Body of pancreas (tissue), 4 donors: ENCODE results near the gene TPM1. TPM values are rescaled to one million over a fixed set of nuclear protein-coding genes. Genes with fewer than 3 reads are reported as not detected.

Experiments used
- ATAC-seq: fragments of 150-250 bp; one replicate; pipeline ENCODE4 v1.9.1; 2016
- DNase-seq, 4 donors: peaks; one replicate each; pipeline ENCODE4 v3.0.0-alpha.2; 2019
- H3K27ac ChIP-seq, 4 donors: fragments of 200-600 bp; sonication (generic); 1 replicate in 3 of 4; 2 replicates in 1 of 4; pipeline versions ENCODE4 v1.5.1 to v1.6.1; 2016 to 2019; ENCODE audit warnings: mild to moderate bottlenecking in 1 of 4, mixed read lengths in 1 of 4, moderate library complexity in 1 of 4
- H3K27me3 ChIP-seq, 2 donors: fragments of 200-600 bp; sonication (generic); one replicate each; pipeline ENCODE4 v1.6.0; 2016; ENCODE audit warnings: mild to moderate bottlenecking in 1 of 2
- H3K36me3 ChIP-seq, 2 donors: fragments of 200-600 bp; sonication (generic); replicated peaks in 1 of 2; 2 replicates each; pipeline ENCODE4 v1.5.1; 2016; ENCODE audit warnings: low read depth in 2 of 2; ENCODE audit not compliant: insufficient read depth in 1 of 2
- H3K4me1 ChIP-seq: fragments of 200-600 bp; sonication (generic); one replicate; pipeline ENCODE4 v1.6.0; 2016
- H3K4me3 ChIP-seq, 2 donors: fragments of 200-600 bp; sonication (generic); 1 replicate in 1 of 2; 2 replicates in 1 of 2; pipeline ENCODE4 v1.5.1; 2016 to 2019
- H3K9me3 ChIP-seq, 3 donors: fragments of 200-600 bp; sonication (generic); 1 replicate in 2 of 3; 2 replicates in 1 of 3; pipeline ENCODE4 v1.5.1; 2016
- POLR2A ChIP-seq, 3 donors: fragments of 450-650 bp; IDR thresholded peaks; one replicate each; pipeline ENCODE4 v1.6.1; 2016; ENCODE audit warnings: antibody characterized with exemption in 3 of 3, mild to moderate bottlenecking in 2 of 3
- WGBS, 2 donors: methylation state at CpG; one replicate each; pipeline ENCODE4 v1.1.5; 2017; 5-methylcytosine and 5-hydroxymethylcytosine counted together
- intact Hi-C: fragments of 100-400 bp; cut with DNase I; formaldehyde crosslinking; loops from one replicate; pipeline ENCODE4 v1.15.1; 2023
- total RNA-seq, 2 donors: library from RNA; depleted of rRNA; stranded (reverse); fragments of >200 nt; gene quantifications; one replicate each; pipeline ENCODE4 v1.1.0, GENCODE V29; 2016
- TF ChIP-seq, protein P1 (sequence below), 7 experiments: fragments of 450-650 bp in 4 of 7; fragments of 200-600 bp in 3 of 7; sonication (generic) in 3 of 7; IDR thresholded peaks; one replicate each; pipeline ENCODE4 v1.5.1; 2016 to 2019; ENCODE audit warnings: antibody characterized with exemption in 7 of 7

The TPM1 gene
- total RNA-seq, 2 donors from 2014 or later, result 417 to 435 TPM

DNA sequence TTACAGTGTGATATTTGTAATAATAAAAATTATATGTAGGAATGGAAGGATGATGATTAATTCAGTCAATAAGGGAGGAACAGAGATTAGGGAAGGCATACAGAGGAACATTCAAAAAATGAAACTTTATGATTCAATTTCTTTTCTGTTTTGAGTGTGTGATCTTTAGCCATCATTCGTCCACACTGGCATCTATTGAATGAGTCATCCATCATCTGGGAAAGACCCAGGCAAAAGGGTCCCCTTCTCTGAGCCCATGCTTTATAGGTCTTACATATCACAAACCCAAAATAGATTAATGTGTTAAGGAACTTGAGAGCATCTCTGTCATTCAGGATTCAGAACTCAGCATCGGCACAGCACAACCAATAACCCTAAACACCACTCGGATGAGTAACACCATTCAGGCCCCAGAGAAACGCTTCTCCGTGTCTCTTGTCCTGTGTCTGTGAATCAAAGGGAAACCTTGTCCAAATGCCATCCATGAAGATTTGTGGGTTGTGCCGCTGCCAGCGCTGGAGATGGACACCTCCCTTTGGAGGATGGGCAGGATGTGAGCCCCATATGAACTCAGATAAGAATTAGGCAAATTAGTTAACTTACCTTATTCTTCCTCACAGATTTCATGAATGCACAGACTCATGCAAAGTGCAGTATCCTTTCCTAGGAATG, 21.7 kb upstream of the TPM1 start:
- ATAC-seq, result no peak
- intact Hi-C loops, result no loop called here
- peaks cover 19% of the 10 kb centered on the region for H3K4me1 ChIP-seq
- H3K4me3 ChIP-seq, result no peak overlapping the region
- 79 to 88% methylated on average over 7 of the region's 7 CpGs for WGBS, 2 donors
- H3K27ac ChIP-seq, result no peak overlapping the region
- no peaks in the 10 kb centered on the region for H3K9me3 ChIP-seq
- H3K27me3 ChIP-seq, result no peaks in the 10 kb centered on the region
- no peaks in the 10 kb centered on the region for H3K36me3 ChIP-seq
- DNase-seq, result no peak
- no peak for TF ChIP-seq POLR2A (IDR thresholded peaks at IDR 0.05)
- TF ChIP-seq, protein P1, sequence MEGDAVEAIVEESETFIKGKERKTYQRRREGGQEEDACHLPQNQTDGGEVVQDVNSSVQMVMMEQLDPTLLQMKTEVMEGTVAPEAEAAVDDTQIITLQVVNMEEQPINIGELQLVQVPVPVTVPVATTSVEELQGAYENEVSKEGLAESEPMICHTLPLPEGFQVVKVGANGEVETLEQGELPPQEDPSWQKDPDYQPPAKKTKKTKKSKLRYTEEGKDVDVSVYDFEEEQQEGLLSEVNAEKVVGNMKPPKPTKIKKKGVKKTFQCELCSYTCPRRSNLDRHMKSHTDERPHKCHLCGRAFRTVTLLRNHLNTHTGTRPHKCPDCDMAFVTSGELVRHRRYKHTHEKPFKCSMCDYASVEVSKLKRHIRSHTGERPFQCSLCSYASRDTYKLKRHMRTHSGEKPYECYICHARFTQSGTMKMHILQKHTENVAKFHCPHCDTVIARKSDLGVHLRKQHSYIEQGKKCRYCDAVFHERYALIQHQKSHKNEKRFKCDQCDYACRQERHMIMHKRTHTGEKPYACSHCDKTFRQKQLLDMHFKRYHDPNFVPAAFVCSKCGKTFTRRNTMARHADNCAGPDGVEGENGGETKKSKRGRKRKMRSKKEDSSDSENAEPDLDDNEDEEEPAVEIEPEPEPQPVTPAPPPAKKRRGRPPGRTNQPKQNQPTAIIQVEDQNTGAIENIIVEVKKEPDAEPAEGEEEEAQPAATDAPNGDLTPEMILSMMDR (IDR thresholded peaks at IDR 0.05), result no peak

DNA sequence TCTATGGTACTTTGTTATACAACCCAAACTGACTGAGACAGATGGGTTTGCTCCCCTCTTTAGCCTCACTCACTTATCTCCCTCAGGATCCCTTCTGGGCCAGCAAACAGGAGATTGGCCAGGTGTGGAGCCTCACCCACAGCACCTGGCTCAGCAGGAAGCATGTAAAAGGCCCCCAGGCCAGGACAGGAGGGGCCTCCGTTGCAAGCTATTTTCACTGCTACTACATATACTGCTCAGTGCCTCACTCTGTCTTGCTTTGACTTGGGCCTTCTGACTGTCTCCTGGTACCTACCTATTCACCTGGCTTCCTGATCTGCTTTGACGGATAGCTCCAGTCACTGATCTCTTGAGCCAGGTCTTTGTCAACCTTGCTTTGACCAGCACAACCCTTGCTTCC, 20.4 kb upstream of the TPM1 start:
- TF ChIP-seq, protein P1 (IDR thresholded peaks at IDR 0.05), result no peak
- no peak for TF ChIP-seq POLR2A (IDR thresholded peaks at IDR 0.05)
- H3K9me3 ChIP-seq, result no peaks in the 10 kb centered on the region
- no peak overlapping the region for H3K27ac ChIP-seq
- DNase-seq, result no peak
- intact Hi-C loops, result no loop called here
- WGBS, 2 donors, result 85 to 91% methylated on average over 2 of the region's 2 CpGs
- no peaks in the 10 kb centered on the region for H3K27me3 ChIP-seq
- no peaks in the 10 kb centered on the region for H3K36me3 ChIP-seq
- no peak for ATAC-seq
- no peak overlapping the region for H3K4me3 ChIP-seq
- peaks cover 13% of the 10 kb centered on the region for H3K4me1 ChIP-seq

DNA sequence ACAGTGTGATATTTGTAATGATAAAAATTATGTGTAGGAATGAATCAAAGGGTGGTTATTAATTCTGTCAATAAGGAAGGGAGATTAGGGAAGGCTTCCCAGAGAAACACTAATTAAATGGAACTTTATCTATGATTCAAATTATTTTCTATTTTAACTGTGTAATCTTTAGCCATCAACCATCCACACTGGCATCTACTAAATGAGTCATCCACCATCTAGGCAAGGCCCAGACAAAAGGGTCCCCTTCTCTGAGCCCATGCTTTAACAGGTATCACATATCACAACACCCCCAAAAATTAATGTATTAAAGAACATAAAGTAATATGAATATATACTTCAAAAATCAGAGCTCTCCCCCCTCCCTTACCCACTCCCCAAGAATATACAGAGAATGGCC, 19.9 kb upstream of the TPM1 start:
- intact Hi-C loops, result no loop called here
- ATAC-seq, result no peak
- Histone ChIP-seq H3K36me3 (no peaks in the 10 kb centered on the region), H3K4me1 (peaks cover 13% of the 10 kb centered on the region), H3K9me3 (no peaks in the 10 kb centered on the region), H3K4me3 (no peak overlapping the region), H3K27ac (no peak overlapping the region), H3K27me3 (no peaks in the 10 kb centered on the region)
- TF ChIP-seq, protein P1 (IDR thresholded peaks at IDR 0.05), result no peak
- TF ChIP-seq POLR2A (IDR thresholded peaks at IDR 0.05), result no peak
- no peak for DNase-seq

DNA sequence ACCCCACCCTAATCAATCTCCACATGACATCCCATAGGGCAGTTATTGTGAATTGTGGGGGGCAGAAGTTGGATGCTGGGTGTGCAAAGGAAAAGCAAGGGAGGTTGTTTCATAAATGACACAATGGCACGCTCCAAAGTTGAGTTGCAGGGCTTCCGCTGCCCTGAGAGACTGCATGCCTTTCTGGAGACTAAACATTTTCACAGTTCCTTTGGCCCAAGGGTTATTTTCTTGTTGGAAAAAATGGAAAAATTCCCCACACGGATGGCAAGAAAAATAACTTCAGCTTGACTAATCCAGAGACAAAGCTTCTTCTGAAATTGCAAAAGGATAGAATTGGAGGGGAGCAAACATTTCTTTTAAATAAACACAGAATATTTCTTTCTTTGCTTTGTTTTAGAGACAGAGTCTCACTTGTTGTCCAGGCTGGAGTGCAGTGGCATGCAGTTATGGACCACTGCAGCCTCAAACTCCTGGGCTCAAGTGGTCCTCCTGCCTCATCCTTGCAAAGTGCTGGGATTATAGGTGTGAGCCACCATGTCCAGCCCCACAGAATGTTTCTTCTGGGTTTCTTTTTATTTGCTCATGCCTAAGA, 19.1 kb upstream of the TPM1 start:
- TF ChIP-seq, protein P1 (IDR thresholded peaks at IDR 0.05), result no peak
- TF ChIP-seq POLR2A (IDR thresholded peaks at IDR 0.05), result no peak
- Histone ChIP-seq H3K27me3 (no peaks in the 10 kb centered on the region), H3K36me3 (no peaks in the 10 kb centered on the region), H3K4me3 (no peak overlapping the region), H3K9me3 (no peaks in the 10 kb centered on the region), H3K4me1 (peaks cover 13% of the 10 kb centered on the region), H3K27ac (no peak overlapping the region)
- DNase-seq (no peak), ATAC-seq (no peak)
- WGBS, 2 donors, result 89 to 90% methylated on average over 3 of the region's 3 CpGs
- intact Hi-C loops, result no loop called here

DNA sequence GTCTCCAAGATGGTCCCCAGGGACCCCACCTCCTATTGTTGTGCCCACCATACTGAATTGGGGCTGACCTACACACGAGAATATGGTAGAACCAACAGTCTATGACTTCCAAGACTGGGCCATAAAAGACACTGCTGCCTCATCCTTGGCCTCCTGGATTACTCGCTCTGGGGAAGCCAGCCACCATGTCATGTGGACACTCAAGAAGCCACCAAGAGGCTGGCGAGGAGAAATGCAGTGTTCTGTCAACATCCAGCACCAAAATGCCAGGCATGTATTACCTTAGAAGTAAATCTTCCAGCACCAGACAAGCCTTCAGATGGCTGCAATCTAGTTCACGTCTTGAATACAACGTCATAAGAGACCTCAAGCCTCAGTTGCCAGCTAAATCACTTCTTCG, 17.1 kb upstream of the TPM1 start:
- H3K4me1 ChIP-seq, result no peaks in the 10 kb centered on the region
- H3K9me3 ChIP-seq, result no peaks in the 10 kb centered on the region
- no peak overlapping the region for H3K27ac ChIP-seq
- TF ChIP-seq, protein P1 (IDR thresholded peaks at IDR 0.05), result no peak
- no peak for TF ChIP-seq POLR2A (IDR thresholded peaks at IDR 0.05)
- DNase-seq (no peak), ATAC-seq (no peak)
- intact Hi-C loops, result no loop called here
- no peaks in the 10 kb centered on the region for H3K27me3 ChIP-seq
- no peaks in the 10 kb centered on the region for H3K36me3 ChIP-seq
- H3K4me3 ChIP-seq, result no peak overlapping the region
- 86% methylated on average over 6 of the region's 6 CpGs for WGBS, 2 donors
